GM23248 (cell line): ENCODE data around the gene NSMCE3.

ENCODE experiments used
- EZH2 ChIP-seq: fragments of 200-600 bp; sonication (generic); IDR thresholded peaks from 2 replicates; pipeline ENCODE4 v1.6.1; 2018; ENCODE audit warnings: antibody characterized with exemption, mild to moderate bottlenecking; ENCODE audit not compliant: insufficient read depth, poor library complexity, severe bottlenecking
- EZH2phosphoT487 ChIP-seq: fragments of 200-600 bp; sonication (generic); IDR thresholded peaks from 2 replicates; pipeline ENCODE4 v1.6.1; 2018; ENCODE audit warnings: antibody characterized with exemption, moderate library complexity, mild to moderate bottlenecking, low read depth; ENCODE audit not compliant: insufficient read depth

- no peak for TF ChIP-seq EZH2
- no peak for TF ChIP-seq EZH2phosphoT487
Measured at GRCh38 chr15:29280514-29280913, 10.9 kb upstream of the NSMCE3 start.
